RWPE2 (cell line): ENCODE measurements around the gene C8A.

Experiments used
- ATAC-seq: fragments of 200-7000 bp; cut with Tn5 transposase; 3 replicates; pipeline ENCODE4 v1.9.1; 2021; ENCODE audit warnings: low read depth
- DNase-seq: peaks from one replicate; pipeline ENCODE4 v3.0.0-alpha.2; 2020; ENCODE audit warnings: low spot score
- H3K27ac ChIP-seq: fragments of 450-650 bp; 2 replicates; pipeline ENCODE4 v1.5.1; 2017; ENCODE audit warnings: mild to moderate bottlenecking; ENCODE audit not compliant: poor library complexity, severe bottlenecking
- H3K27me3 ChIP-seq: fragments of 250-450 bp; sonication (Bioruptor Pico); 2 replicates; pipeline ENCODE4 v1.5.1; 2021; ENCODE audit warnings: mild to moderate bottlenecking, moderate library complexity; ENCODE audit not compliant: insufficient read depth, poor library complexity, severe bottlenecking
- H3K36me3 ChIP-seq: fragments of 250-450 bp; sonication (Bioruptor Pico); 2 replicates; pipeline ENCODE4 v1.5.1; 2020; ENCODE audit warnings: low read depth, mild to moderate bottlenecking, moderate library complexity
- H3K4me1 ChIP-seq: fragments of 250-450 bp; sonication (Bioruptor Pico); 2 replicates; pipeline ENCODE4 v1.5.1; 2021; ENCODE audit warnings: mild to moderate bottlenecking, moderate library complexity; ENCODE audit not compliant: insufficient read depth, poor library complexity, severe bottlenecking
- H3K4me3 ChIP-seq: fragments of 250-450 bp; sonication (Bioruptor Pico); 2 replicates; pipeline ENCODE4 v1.5.1; 2021; ENCODE audit warnings: mild to moderate bottlenecking, moderate library complexity; ENCODE audit not compliant: severe bottlenecking
- H3K9me3 ChIP-seq: fragments of 250-450 bp; sonication (Bioruptor Pico); 2 replicates; pipeline ENCODE4 v1.5.1; 2021; ENCODE audit warnings: mild to moderate bottlenecking, moderate library complexity; ENCODE audit not compliant: severe bottlenecking
- CTCF ChIP-seq: fragments of 450-650 bp; IDR thresholded peaks from one replicate; pipeline ENCODE4 v1.5.1; 2017; ENCODE audit warnings: mild to moderate bottlenecking, moderate library complexity; ENCODE audit not compliant: poor library complexity, severe bottlenecking

The C8A gene

DNA sequence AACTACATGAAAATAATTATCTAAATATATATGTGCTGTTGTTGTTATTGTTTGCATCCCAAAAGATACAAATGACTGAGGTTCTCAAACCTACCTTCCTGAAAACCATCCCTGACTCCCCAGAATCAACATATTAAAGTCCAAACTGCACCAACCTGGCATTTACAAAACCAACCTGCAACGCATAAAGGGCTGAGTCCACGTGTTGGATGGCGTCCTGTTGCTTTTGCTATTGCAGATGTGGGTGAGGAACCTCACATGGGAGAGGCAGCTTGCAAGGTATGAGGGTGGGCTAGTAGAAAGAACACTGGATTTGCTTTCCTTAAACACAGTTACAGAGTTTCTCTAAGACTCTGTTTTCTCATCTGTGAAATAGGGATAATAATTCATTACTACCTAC, 112.8 kb downstream of the C8A start:
- TF ChIP-seq CTCF = no peak
- no peak overlapping the region for H3K27ac ChIP-seq
- DNase-seq (no peak), ATAC-seq (no peak)
- no peaks in the 10 kb centered on the region for H3K36me3 ChIP-seq
- H3K4me1 ChIP-seq = no peaks in the 10 kb centered on the region
- H3K4me3 ChIP-seq = no peak overlapping the region
- no peaks in the 10 kb centered on the region for H3K9me3 ChIP-seq
- H3K27me3 ChIP-seq = no peaks in the 10 kb centered on the region
